WI38 (cell line): Measurements from ENCODE around the gene IL12RB2.

Experiments used
- H3K4me3 ChIP-seq: 2 replicates; pipeline ENCODE4 v1.5.1; 2011; ENCODE audit warnings: low read depth, mild to moderate bottlenecking, control low read depth, low read length
- TF ChIP-seq, protein P1 (sequence below): IDR thresholded peaks from 2 replicates; pipeline ENCODE4 v1.5.1; 2012; ENCODE audit warnings: low read depth, mild to moderate bottlenecking, control low read depth, low read length

The IL12RB2 gene

DNA sequence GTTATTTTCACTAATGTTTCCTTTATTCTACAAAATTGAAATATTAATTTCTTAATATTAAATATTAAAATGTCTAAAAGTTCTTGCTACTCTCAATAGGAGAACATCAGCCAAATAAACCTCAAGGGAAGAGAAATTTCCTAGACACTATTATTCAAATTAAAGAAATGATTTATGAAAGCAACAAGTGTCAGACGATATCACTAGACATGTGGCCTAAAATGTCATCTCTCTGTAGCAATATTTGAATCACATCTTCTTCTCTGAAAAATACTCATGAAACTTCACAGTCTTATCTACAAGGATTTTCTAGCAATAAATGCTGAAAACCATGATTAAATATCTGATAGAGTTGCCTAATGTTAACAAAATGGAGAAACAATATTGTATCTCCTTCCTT is 125.1 kb downstream of the IL12RB2 start:
- TF ChIP-seq, protein P1, sequence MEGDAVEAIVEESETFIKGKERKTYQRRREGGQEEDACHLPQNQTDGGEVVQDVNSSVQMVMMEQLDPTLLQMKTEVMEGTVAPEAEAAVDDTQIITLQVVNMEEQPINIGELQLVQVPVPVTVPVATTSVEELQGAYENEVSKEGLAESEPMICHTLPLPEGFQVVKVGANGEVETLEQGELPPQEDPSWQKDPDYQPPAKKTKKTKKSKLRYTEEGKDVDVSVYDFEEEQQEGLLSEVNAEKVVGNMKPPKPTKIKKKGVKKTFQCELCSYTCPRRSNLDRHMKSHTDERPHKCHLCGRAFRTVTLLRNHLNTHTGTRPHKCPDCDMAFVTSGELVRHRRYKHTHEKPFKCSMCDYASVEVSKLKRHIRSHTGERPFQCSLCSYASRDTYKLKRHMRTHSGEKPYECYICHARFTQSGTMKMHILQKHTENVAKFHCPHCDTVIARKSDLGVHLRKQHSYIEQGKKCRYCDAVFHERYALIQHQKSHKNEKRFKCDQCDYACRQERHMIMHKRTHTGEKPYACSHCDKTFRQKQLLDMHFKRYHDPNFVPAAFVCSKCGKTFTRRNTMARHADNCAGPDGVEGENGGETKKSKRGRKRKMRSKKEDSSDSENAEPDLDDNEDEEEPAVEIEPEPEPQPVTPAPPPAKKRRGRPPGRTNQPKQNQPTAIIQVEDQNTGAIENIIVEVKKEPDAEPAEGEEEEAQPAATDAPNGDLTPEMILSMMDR: no peak
- no peak overlapping the region for H3K4me3 ChIP-seq

DNA sequence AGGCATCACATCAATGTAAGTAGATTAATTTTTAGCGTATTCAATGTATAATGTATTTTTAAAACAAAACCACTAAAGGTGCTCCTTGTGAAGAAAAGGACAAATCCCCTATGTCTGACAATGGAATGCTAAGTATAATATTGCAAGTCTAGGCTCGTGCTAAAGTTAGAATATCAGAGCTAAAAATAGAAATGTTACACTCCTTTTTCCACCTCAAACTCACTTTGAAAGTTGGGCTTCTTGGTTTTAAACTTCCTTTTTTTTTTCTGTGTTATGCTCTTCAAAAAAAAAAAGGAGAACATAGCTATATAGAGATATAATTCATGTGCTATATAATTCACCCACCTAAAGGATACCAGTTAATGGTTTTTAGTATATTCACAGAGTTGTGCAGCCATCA is 126.2 kb downstream of the IL12RB2 start:
- TF ChIP-seq, protein P1: no peak
- H3K4me3 ChIP-seq: no peak overlapping the region

DNA sequence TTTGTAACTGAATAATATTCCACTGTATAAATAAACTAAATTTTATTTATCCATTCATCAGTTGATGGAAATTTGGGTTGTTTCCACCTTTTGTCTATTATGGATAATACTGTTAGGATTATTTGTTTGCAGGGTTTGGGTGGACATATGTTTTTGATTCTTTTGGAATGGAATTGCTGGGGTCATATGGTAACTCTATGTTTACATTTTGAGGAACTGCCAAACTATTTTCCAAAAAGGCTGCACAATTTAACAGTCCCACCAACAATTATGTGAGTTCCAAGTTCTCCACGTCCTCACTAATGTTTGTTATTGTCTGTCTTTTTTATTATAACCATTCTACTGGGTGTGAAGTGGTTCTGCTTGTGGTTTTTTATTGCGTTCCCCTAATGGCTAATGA is 126.8 kb downstream of the IL12RB2 start:
- TF ChIP-seq, protein P1: no peak

DNA sequence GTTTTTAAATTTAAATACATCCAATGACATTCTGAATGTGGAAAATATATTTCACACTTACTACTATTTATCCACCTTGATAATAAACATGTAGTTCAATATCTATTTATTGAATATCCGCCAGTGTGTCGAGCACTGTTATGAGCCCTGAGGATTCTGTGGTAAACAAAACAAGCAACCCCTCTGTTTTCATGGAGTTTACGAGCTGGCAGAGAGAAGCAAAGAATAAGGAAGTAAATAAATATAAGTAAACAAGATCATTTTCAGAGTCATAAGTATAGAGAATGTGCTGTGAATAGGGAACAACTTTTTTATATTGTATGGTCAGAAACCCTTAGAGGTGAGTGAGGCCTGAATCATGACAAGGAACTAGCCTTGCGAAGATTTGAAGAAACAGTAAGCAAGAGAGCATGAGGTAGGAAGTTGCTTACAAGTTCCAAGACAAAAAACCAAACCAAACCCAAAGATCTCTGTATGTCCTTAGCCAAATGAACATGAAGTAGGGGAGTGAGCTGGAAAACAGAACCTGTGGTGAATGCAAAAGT is 128.9 kb downstream of the IL12RB2 start:
- TF ChIP-seq, protein P1: no peak
- H3K4me3 ChIP-seq: no peak overlapping the region

More for the DNA sequence above, 126.8 kb downstream of the IL12RB2 start:
- no peak overlapping the region for H3K4me3 ChIP-seq

DNA sequence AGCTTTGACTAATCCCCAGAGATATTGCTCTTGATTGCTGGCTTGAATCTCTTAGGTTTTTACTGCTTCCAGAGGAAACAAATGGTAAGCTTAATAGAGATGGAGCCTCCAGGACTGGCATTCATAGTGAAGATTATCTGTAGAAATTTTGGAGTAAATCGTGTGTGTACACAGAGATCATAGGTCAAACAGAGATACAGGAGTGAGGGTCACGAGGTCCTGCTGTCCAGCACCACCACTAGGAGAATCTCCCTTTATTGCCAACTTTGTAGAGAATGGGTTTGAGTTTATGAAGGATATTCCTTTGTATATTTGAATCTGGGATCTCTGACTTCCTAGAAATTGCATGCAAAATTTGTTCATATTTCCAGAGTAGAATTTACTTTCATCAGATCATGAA is 130.3 kb downstream of the IL12RB2 start:
- H3K4me3 ChIP-seq: no peak overlapping the region
- TF ChIP-seq, protein P1: no peak

DNA sequence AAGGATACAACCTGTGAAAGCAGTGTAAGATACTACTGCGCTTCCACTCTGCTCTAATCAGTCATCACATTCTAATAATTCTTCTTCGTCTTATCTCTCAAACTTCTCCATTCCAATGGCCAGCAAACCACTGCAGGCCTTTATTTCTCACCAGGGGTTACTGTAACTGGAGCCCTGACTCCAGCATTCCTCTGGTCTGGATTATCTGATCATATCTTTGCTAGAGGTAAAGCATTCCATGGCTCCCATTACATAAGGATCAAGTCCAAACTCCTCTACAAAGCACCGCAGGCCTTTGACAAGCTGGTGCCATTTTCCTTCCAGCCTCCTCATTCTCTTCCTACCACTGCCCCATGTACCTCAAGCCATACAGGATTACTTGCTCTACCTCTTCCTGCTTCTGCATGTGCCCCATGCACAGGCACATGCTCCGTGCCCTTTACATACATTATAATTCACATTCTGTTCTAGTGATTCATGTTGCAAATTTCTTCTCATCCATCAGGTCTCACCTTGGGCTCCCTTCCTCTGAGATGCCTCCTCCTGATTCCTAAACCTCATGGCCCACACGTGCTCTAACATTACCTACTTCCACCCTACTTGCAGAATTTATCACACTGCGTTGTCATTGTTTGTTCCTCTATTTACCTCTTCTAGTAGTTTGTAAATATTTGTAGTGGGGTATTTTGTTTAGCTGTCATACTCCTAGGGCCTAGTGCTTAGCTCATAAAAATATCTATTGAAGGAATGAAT is 131.8 kb downstream of the IL12RB2 start:
- H3K4me3 ChIP-seq: no peak overlapping the region
- TF ChIP-seq, protein P1: no peak

DNA sequence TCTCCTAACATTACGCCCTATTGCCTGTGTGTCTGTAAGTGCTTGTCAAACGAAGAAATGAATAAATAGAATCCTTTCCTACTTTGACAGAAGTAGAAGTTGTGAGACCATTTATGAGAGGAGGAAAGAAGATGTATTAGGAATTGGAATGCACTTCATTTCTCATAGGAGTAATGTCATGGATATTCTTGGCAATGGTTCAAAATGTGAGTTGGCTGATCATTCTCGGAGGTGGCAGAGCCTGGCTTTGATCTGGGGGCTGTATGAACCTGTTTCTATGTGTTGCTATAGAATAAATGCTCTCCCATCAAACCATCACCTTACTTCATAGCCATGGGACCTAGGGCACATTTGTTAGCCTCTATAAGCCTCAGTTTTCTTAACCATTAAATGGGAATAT is 132.7 kb downstream of the IL12RB2 start:
- no peak overlapping the region for H3K4me3 ChIP-seq

More for the DNA sequence above, 132.7 kb downstream of the IL12RB2 start:
- TF ChIP-seq, protein P1: no peak
